Measurements from ENCODE around the gene DPYSL3. TPM values are rescaled to one million over a fixed set of nuclear protein-coding genes. Genes with fewer than 3 reads are reported as not detected.

The DPYSL3 gene
- total and polyA plus RNA-seq, 4 donors: 0.35 to 3.6 (median 1.7) TPM

DNA sequence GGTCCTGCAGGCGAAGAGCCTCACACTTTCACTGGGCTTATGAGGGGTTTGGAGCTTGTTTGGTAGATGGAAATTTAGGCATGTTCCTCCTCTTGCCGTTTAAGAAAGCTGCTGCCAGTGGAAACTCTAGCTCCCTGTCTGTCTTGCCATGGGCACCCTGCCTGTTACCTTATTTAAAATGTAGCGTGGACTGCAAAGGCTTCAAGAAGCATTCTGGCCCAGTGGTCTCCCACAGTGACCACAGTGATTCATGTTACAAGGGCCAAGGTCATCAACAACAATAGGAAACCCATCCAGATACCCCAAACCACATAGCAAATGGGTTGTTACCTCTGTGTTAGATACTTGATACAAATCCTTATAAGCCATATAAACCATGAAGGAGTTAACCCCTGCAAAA, 96.6 kb downstream of the DPYSL3 start:
- TF ChIP-seq RXRA (IDR thresholded peaks at IDR 0.05) (no peak), RAD21 (IDR thresholded peaks at IDR 0.05) (no peak), FOXA1 (IDR thresholded peaks at IDR 0.05) (no peak), ZBTB33 (IDR thresholded peaks at IDR 0.05) (no peak), NR2F2 (IDR thresholded peaks at IDR 0.05) (no peak), HNF4G (IDR thresholded peaks at IDR 0.05) (no peak), SP1 (IDR thresholded peaks at IDR 0.05) (no peak), HNF4A (conservative IDR thresholded peaks at IDR 0.05) (no peak)
- no peaks in the 10 kb centered on the region for H3K9me3 ChIP-seq (ENCODE audit: control insufficient read depth in 4 of 4, low read length in 3 of 4)
- H3K9ac ChIP-seq (ENCODE audit: low read depth in 1 of 2, low read length in 2 of 2): no peak overlapping the region
- DNase-seq (ENCODE audit: low spot score): no peak
- no peak overlapping the region for H3K4me3 ChIP-seq (ENCODE audit: low read depth in 1 of 3, low read length in 3 of 3)
- no peaks in the 10 kb centered on the region for H3K27me3 ChIP-seq (ENCODE audit: control insufficient read depth in 4 of 4, insufficient read depth in 4 of 4, low read length in 3 of 4)
- WGBS: 84% methylated on average over 3 of the region's 3 CpGs
- H3K4me1 ChIP-seq (ENCODE audit: control insufficient read depth in 4 of 4, insufficient read depth in 4 of 4, low read length in 3 of 4): no peaks in the 10 kb centered on the region
- no peaks in the 10 kb centered on the region for H3K36me3 ChIP-seq (ENCODE audit: control insufficient read depth in 4 of 4, insufficient read depth in 3 of 4, low read depth in 1 of 4, low read length in 3 of 4)
- no peak overlapping the region for H3K27ac ChIP-seq (ENCODE audit: low read depth in 1 of 2, low read length in 2 of 2)

- TF ChIP-seq, protein P1, sequence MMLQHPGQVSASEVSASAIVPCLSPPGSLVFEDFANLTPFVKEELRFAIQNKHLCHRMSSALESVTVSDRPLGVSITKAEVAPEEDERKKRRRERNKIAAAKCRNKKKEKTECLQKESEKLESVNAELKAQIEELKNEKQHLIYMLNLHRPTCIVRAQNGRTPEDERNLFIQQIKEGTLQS (IDR thresholded peaks at IDR 0.05): no peak
- no peak for TF ChIP-seq HNF4G (IDR thresholded peaks at IDR 0.05)
- TF ChIP-seq FOXA1 (IDR thresholded peaks at IDR 0.05): no peak
- TF ChIP-seq, protein P2, sequence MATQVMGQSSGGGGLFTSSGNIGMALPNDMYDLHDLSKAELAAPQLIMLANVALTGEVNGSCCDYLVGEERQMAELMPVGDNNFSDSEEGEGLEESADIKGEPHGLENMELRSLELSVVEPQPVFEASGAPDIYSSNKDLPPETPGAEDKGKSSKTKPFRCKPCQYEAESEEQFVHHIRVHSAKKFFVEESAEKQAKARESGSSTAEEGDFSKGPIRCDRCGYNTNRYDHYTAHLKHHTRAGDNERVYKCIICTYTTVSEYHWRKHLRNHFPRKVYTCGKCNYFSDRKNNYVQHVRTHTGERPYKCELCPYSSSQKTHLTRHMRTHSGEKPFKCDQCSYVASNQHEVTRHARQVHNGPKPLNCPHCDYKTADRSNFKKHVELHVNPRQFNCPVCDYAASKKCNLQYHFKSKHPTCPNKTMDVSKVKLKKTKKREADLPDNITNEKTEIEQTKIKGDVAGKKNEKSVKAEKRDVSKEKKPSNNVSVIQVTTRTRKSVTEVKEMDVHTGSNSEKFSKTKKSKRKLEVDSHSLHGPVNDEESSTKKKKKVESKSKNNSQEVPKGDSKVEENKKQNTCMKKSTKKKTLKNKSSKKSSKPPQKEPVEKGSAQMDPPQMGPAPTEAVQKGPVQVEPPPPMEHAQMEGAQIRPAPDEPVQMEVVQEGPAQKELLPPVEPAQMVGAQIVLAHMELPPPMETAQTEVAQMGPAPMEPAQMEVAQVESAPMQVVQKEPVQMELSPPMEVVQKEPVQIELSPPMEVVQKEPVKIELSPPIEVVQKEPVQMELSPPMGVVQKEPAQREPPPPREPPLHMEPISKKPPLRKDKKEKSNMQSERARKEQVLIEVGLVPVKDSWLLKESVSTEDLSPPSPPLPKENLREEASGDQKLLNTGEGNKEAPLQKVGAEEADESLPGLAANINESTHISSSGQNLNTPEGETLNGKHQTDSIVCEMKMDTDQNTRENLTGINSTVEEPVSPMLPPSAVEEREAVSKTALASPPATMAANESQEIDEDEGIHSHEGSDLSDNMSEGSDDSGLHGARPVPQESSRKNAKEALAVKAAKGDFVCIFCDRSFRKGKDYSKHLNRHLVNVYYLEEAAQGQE (IDR thresholded peaks at IDR 0.05): no peak
- TF ChIP-seq, protein P3, sequence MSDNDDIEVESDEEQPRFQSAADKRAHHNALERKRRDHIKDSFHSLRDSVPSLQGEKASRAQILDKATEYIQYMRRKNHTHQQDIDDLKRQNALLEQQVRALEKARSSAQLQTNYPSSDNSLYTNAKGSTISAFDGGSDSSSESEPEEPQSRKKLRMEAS (IDR thresholded peaks at IDR 0.05): no peak
- no peak for TF ChIP-seq HNF4A (conservative IDR thresholded peaks at IDR 0.05)
- Histone ChIP-seq H3K4me1 (ENCODE audit: control insufficient read depth in 4 of 4, insufficient read depth in 4 of 4, low read length in 3 of 4) (no peaks in the 10 kb centered on the region), H3K27ac (ENCODE audit: low read depth in 1 of 2, low read length in 2 of 2) (no peak overlapping the region), H3K27me3 (ENCODE audit: control insufficient read depth in 4 of 4, insufficient read depth in 4 of 4, low read length in 3 of 4) (no peaks in the 10 kb centered on the region), H3K9me3 (ENCODE audit: control insufficient read depth in 4 of 4, low read length in 3 of 4) (no peaks in the 10 kb centered on the region), H3K9ac (ENCODE audit: low read depth in 1 of 2, low read length in 2 of 2) (no peak overlapping the region), H3K4me3 (ENCODE audit: low read depth in 1 of 3, low read length in 3 of 3) (no peak overlapping the region), H3K36me3 (ENCODE audit: control insufficient read depth in 4 of 4, insufficient read depth in 3 of 4, low read depth in 1 of 4, low read length in 3 of 4) (no peaks in the 10 kb centered on the region)
- no peak for DNase-seq (ENCODE audit: low spot score)
- 94% methylated on average over 2 of the region's 2 CpGs for WGBS
Observed at GRCh38 chr5:147412561-147412960, 97.3 kb downstream of the DPYSL3 start.

All from liver (tissue), 9 donors.